ENCODE data around the gene TP53I3. TPM values are rescaled to one million over a fixed set of nuclear protein-coding genes. Genes with fewer than 3 reads are reported as not detected.
"Not testable (repeated sequence)": the region's sequence is repeated elsewhere in the genome, so short reads cannot be mapped to it uniquely, and the experiment has no call there.

TP53I3 gene
- total RNA-seq, 2 donors from 2014 or later = 4.1 to 5.8 TPM

DNA sequence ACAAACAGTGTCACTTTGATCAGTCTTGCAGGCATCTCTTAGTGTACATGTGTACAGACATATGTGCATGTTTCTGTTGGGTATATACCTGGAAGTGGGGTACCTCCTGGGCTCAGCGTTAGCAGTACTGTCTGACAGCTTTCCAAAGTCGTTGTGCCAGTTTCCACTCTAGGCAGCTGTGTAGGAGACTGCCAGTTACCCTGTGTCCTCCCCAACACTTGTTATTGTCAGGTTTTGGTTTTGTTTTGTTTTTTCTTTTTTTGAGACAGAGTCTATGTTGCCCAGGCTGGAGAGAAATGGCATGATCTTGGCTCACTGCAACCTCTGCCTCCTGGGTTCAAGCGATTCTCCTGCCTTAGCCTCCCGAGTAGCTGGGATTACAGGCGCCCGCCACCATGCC, 28.9 kb downstream of the TP53I3 start:
- Mint-ChIP-seq H3K27ac (no peak overlapping the region), H3K27me3 (no peaks in the 10 kb centered on the region)
- DNase-seq (ENCODE audit: low spot score) = no peak

DNA sequence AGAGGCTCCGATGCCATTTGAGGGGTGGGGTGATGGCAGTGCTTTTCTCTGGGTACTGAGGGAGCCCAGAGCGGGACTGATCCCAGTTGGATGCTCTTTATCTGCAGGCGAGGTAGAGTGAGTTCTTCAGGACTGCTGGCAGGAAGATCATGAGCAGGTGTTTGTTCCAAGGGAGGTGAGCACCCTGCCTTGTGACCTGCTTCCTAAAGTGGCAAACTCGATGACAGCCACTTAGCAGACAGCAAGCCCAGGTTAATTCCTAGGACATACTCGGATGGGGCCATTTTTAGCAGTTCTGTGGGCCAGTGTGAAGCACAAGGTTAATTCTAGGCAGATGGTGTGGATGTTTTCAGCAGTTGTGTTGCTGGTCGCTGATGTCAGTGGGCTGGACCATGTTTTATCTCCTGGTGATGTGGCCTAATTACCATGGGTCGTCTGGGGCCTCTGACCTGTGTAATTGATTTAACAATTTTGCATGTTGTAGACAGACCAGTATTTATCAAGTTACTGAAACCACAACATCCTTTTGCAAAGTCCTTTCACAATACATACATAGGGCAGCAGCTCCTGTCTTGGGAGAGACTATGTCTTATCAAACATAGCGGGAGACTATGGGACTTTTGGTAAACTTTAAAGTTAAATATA, 30.1 kb downstream of the TP53I3 start:
- Mint-ChIP-seq H3K4me3 (no peak overlapping the region), H3K4me1 (ENCODE audit: low read depth in 2 of 2) (peaks cover under 1 to 1% of the 10 kb centered on the region in 2 donors)

More for the DNA sequence above, 28.9 kb downstream of the TP53I3 start:
- Mint-ChIP-seq H3K4me3 (no peak overlapping the region), H3K4me1 (ENCODE audit: low read depth in 2 of 2) (no peaks in the 10 kb centered on the region), H3K36me3 (no peaks in the 10 kb centered on the region), H3K9me3 (no peaks in the 10 kb centered on the region)
- ATAC-seq = no peak

GRCh38 chr2:24052951-24053350, 31.7 kb downstream of the TP53I3 start:
- no peaks in the 10 kb centered on the region for H3K36me3 Mint-ChIP-seq
- ATAC-seq (no peak), DNase-seq (ENCODE audit: low spot score) (no peak)
- peaks cover 0 to 3% of the 10 kb centered on the region in 2 donors for H3K27me3 Mint-ChIP-seq
- no peak overlapping the region for H3K27ac Mint-ChIP-seq
- H3K4me1 Mint-ChIP-seq (ENCODE audit: low read depth in 2 of 2) = peaks cover 3 to 5% of the 10 kb centered on the region in 2 donors
- no peak overlapping the region for H3K4me3 Mint-ChIP-seq
- no peaks in the 10 kb centered on the region for H3K9me3 Mint-ChIP-seq

More for the DNA sequence above, 30.1 kb downstream of the TP53I3 start:
- H3K36me3 Mint-ChIP-seq = no peaks in the 10 kb centered on the region
- no peaks in the 10 kb centered on the region for H3K27me3 Mint-ChIP-seq
- no peak overlapping the region for H3K27ac Mint-ChIP-seq
- no peak for DNase-seq (ENCODE audit: low spot score)
- H3K9me3 Mint-ChIP-seq = no peaks in the 10 kb centered on the region
- ATAC-seq = peak in 1 of 2 donors; percentile 21

DNA sequence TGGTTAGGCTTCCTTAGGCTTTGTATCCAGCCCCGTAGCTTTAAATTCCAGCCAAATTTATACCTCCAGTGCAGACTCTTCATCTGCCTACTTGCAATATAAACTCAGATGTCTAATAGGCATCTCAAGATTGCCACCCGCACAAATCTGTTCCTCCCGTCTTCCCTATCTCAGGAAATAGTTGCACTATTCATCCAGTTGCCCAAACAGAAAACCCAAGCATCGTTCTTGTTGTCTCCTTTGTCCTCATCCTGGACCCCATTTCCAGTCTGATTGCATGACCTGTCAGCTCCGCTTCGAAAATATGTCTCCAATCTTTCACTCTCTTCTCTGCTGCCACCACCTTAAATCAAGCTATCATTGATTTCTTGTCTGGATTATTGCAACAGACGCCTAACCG, 32.8 kb downstream of the TP53I3 start:
- Mint-ChIP-seq H3K36me3 (no peaks in the 10 kb centered on the region), H3K27ac (no peak overlapping the region), H3K4me3 (no peak overlapping the region), H3K9me3 (no peaks in the 10 kb centered on the region), H3K4me1 (ENCODE audit: low read depth in 2 of 2) (peaks cover 14 to 15% of the 10 kb centered on the region in 2 donors), H3K27me3 (peaks cover 0 to 3% of the 10 kb centered on the region in 2 donors)
- DNase-seq (ENCODE audit: low spot score) (no peak), ATAC-seq (no peak)

GRCh38 chr2:24050041-24050979, 34.3 kb downstream of the TP53I3 start:
- Mint-ChIP-seq H3K27me3 (peaks cover 0 to 3% of the 10 kb centered on the region in 2 donors), H3K9me3 (no peaks in the 10 kb centered on the region), H3K4me1 (ENCODE audit: low read depth in 2 of 2) (peaks cover 18 to 21% of the 10 kb centered on the region in 2 donors), H3K27ac (no peak overlapping the region), H3K4me3 (no peak overlapping the region), H3K36me3 (no peaks in the 10 kb centered on the region)
- no peak for ATAC-seq
- DNase-seq (ENCODE audit: low spot score) = peak; percentile 61

GRCh38 chr2:24049485-24050021, 35.1 kb downstream of the TP53I3 start, which contains the start of gene FKBP1B:
Gene FKBP1B (plus strand): TSS chr2:24049741. CDS start chr2:24049850, 109 bp downstream.
- no peaks in the 10 kb centered on the region for H3K9me3 Mint-ChIP-seq
- peak; percentile 58 to 67 for ATAC-seq
- no peak within 1 kb of the TSS for H3K4me3 Mint-ChIP-seq
- H3K27me3 Mint-ChIP-seq = peaks cover 0 to 3% of the 10 kb centered on the region in 2 donors
- DNase-seq (ENCODE audit: low spot score) = peak; percentile 79
- no peak within 1 kb of the TSS for H3K27ac Mint-ChIP-seq
- H3K36me3 Mint-ChIP-seq = no peaks in the 10 kb centered on the region
- peaks cover 22 to 28% of the 10 kb centered on the region in 2 donors for H3K4me1 Mint-ChIP-seq (ENCODE audit: low read depth in 2 of 2)

- no peaks in the 10 kb centered on the region for H3K9me3 Mint-ChIP-seq
- ATAC-seq (no peak), DNase-seq (ENCODE audit: low spot score) (no peak)
- no peak overlapping the region for H3K4me3 Mint-ChIP-seq
- peaks cover 0 to 3% of the 10 kb centered on the region in 2 donors for H3K27me3 Mint-ChIP-seq
- no peak overlapping the region for H3K27ac Mint-ChIP-seq
- H3K36me3 Mint-ChIP-seq = no peaks in the 10 kb centered on the region
- H3K4me1 Mint-ChIP-seq (ENCODE audit: low read depth in 2 of 2) = peaks cover 22 to 28% of the 10 kb centered on the region in 2 donors
These were observed 35.7 kb downstream of the TP53I3 start for GRCh38 chr2:24048769-24049484.

GRCh38 chr2:24047703-24048033, 37.0 kb downstream of the TP53I3 start:
- H3K9me3 Mint-ChIP-seq = no peaks in the 10 kb centered on the region
- H3K27me3 Mint-ChIP-seq = peaks cover 0 to 3% of the 10 kb centered on the region in 2 donors
- peaks cover 22 to 28% of the 10 kb centered on the region in 2 donors for H3K4me1 Mint-ChIP-seq (ENCODE audit: low read depth in 2 of 2)
- peak overlapping the region; percentile 70 to 90 for H3K27ac Mint-ChIP-seq
- DNase-seq (ENCODE audit: low spot score) = no peak
- H3K4me3 Mint-ChIP-seq = peak overlapping the region; percentile 90
- no peak for ATAC-seq
- no peaks in the 10 kb centered on the region for H3K36me3 Mint-ChIP-seq

DNA sequence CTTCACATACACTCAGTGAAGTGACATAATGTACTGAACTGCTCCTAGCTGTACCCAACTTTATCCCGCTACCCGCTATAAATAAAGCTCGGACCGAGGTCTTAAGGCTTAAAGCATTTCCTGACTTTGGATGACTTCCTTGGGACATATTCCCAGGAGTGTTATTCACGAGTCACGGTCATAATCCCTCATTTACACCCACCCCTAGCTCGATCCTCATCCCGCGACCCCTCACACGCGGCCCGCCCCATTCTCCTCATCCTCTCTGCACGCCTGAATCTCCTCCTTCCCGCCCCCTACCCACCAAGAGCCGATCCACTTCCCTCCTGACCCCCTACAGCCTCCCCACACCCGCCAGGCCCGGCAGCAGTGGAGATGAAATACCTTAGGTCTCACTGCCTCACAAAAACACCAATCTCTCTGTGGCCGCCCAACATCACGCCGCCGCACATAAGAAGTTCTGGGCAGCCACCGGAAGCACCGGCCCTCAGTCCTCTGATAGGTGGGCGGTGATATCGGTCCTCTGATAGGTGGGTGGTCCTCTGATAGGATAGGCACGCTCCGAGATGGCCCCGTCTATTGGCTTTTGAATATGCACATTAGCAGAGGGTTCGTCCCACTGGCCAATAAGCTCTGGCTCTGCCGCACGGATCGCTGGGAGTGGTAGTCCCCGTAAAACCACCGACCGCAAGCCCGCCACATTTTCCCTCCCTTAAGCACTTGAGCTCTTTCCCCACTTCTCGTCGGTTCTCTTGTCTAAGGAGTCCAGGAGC, 37.5 kb downstream of the TP53I3 start, which contains the start of gene WDCP:
WDCP (minus strand) TSS at position 462 of the 773 bp plus-strand sequence. CDS start 7,897 bp downstream, outside the sequence.
- H3K4me1 Mint-ChIP-seq (ENCODE audit: low read depth in 2 of 2) = peaks cover 22 to 28% of the 10 kb centered on the region in 2 donors
- peak within 1 kb of the TSS; percentile 70 to 90 for H3K27ac Mint-ChIP-seq
- peak within 1 kb of the TSS; percentile 90 for H3K4me3 Mint-ChIP-seq
- DNase-seq (ENCODE audit: low spot score) (peak; percentile 98), ATAC-seq (peak; percentile 100)
- no peaks in the 10 kb centered on the region for H3K9me3 Mint-ChIP-seq
- no peaks in the 10 kb centered on the region for H3K36me3 Mint-ChIP-seq
- H3K27me3 Mint-ChIP-seq = peaks cover 0 to 3% of the 10 kb centered on the region in 2 donors

DNA sequence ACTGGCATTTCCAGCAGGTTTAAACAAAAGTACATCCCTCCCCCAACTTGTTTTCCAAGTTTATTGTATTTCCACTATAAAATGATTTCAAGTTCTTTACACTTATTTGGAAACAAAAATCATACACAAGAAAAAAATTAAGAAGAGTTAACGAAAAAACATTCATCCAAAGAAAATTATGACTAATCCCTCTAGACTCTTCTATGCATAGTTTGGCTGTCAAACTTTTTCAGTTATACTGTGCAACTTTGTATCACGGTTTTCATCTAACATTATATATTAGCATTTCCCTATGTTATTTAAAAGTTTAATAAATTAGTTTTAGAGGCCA, 38.1 kb downstream of the TP53I3 start:
- peaks cover 0 to 3% of the 10 kb centered on the region in 2 donors for H3K27me3 Mint-ChIP-seq
- peak overlapping the region; percentile 90 for H3K4me3 Mint-ChIP-seq
- H3K36me3 Mint-ChIP-seq = no peaks in the 10 kb centered on the region
- DNase-seq (ENCODE audit: low spot score) (no peak), ATAC-seq (no peak)
- no peaks in the 10 kb centered on the region for H3K9me3 Mint-ChIP-seq
- H3K4me1 Mint-ChIP-seq (ENCODE audit: low read depth in 2 of 2) = peaks cover 22 to 28% of the 10 kb centered on the region in 2 donors
- peak overlapping the region; percentile 70 to 90 for H3K27ac Mint-ChIP-seq

DNA sequence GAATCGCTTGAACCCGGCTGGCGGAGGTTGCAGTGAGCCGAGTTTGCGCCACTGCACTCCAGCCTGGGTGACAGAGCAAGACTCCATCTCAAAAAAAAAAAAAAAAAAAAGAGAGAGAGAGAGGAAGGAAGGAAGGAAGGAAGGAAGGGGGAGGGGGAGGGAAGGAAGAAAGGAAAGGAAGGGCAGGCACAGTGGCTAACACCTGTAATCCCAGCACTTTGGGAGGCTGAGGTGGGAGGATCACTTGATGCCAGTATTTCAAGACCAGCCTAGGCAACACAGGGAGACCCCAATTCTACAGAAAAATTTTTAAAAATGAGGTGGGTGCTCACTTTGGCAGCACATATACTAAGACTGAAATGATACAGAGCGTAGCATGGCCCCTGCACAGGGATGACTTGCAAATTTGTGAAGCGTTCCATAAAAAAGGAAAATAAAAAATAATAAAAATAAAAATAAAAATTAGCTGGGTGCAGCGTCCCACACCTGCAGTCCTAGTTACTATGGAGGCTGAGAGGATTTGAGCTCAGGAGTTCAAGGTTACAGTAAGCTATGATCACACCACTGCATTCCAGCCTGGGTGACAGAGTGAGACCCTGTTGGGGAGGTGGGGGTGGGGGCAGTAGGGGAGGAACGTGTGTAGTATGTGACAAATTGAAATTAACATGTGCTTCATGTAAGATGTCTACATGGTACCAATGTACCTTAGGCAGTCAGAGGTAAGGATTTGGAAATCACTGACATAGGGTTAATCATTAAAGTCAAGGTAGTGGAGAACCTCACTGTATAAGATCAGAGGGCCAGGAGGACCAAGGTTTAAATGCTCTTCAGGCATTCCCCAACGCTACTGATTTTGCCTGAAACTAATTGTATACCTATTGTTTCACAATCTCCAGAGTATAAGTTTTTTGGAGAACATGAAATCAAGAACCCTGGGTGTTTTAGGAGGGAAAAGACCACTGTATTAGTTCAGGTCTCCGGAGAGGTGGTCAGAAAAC, 38.8 kb downstream of the TP53I3 start:
- Mint-ChIP-seq H3K36me3 (no peaks in the 10 kb centered on the region), H3K4me3 (peak overlapping the region; percentile 90), H3K27me3 (peaks cover 0 to 3% of the 10 kb centered on the region in 2 donors), H3K27ac (peak overlapping the region in 1 of 2 donors; percentile 31), H3K4me1 (ENCODE audit: low read depth in 2 of 2) (peaks cover 22 to 28% of the 10 kb centered on the region in 2 donors), H3K9me3 (no peaks in the 10 kb centered on the region)
- no peak for ATAC-seq
- no peak for DNase-seq (ENCODE audit: low spot score)

DNA sequence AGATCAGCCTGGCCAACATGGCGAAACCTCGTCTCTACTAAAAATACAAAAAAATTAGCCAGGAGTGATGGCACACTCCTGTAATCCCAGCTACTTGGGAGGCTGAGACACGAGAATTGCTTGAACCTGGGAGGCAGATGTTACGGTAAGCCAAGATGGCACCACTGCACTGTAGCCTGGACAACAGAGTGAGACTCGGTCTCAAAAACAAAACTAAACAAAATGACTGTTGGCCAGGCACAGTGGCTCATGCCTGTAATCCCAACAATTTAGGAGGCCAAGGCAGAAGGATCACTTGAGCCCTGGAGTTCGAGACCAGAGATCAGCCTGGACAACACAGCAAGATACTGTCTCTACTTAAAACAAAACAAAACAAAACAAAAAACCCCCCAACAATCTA, 41.5 kb downstream of the TP53I3 start:
- peaks cover 19 to 22% of the 10 kb centered on the region in 2 donors for H3K4me1 Mint-ChIP-seq (ENCODE audit: low read depth in 2 of 2)
- not testable (repeated sequence) for H3K36me3 Mint-ChIP-seq; H3K9me3 Mint-ChIP-seq; H3K4me3 Mint-ChIP-seq; H3K27ac Mint-ChIP-seq; DNase-seq (ENCODE audit: low spot score); ATAC-seq; H3K27me3 Mint-ChIP-seq

Data from natural killer cell treated with Interleukin-12 subunit alpha and Interleukin-12 subunit beta and Interleukin-15 and Interleukin-18, amount 100 ng/mL, for 72 hours (primary cell).